Activated CD8-positive, alpha-beta memory T cell treated with anti-CD3 and anti-CD28 coated beads, Interleukin-2, amount 50 U/mL, for 1 hour (primary cell): ENCODE results near the gene PROSER2.
"Not testable (repeated sequence)": the region's sequence is repeated elsewhere in the genome, so short reads cannot be mapped to it uniquely, and the experiment has no call there.

Source experiments
- DNase-seq: peaks from one replicate; pipeline ENCODE4 v3.0.0-alpha.2; 2020; ENCODE audit errors: extremely low read depth

The PROSER2 gene

GRCh38 chr10:11885437-11886137 lies 62.4 kb downstream of the PROSER2 start:
- no peak for DNase-seq

- DNase-seq, result no peak
Measured at GRCh38 chr10:11886138-11886474, 63.0 kb downstream of the PROSER2 start.

DNA sequence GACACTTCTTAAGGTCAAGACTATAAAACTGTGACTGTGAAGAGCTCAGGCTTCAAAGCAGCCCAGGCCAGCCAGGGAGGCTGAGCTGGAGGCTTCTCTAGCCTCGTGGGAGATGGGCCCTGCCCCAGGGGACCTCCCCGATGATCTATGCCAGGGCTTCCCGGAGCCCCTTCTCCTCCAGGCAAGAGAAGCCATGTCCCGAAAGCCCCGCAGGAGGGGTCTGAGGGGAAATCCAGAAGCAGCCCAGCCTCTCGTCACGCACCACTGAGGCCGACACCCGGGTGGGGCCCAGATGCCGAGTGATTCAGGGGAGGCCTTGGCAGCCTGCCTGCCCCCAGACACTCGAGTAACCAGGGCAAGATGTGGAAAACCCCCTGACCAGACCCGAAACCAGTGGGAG lies 63.7 kb downstream of the PROSER2 start:
- DNase-seq, result no peak

DNA sequence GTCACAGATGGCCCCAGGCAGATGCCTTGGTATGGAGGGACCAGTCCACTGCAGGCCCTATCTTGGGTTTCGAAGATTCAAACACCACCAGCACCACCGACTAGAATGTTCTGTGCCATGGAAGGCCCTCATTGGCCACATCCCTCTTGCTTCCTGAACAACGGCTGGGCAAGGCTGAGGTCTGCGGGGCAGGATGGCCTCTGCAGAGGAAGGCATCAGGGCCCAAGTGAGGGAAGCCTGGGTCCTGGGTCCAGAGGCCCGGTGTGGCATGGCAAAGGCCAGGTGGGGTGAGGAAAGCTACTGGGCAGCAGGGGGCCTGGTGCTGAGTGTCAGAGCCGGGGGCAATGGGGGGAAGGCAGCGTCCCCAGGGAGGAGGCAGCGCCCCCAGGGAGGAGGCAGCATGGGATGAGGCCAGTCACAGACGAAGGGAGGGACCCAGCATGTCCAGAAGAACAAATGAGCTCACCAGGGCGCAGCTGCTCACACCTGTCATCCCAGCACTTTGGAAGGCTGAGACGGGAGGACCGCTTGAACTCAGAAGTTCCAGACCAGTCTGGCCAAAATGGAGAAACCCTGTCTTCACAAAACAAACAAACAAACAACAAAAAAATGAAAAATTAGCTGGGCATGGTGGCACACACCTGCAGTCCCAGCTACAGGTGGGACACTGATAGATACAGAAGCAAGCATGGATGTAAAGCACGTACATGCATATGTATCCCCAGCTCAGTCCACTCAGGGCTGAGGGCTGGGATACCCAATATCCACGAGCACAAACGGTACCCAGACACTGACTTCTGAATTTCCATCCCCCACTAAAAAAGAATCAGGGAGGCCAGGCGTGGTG lies 64.4 kb downstream of the PROSER2 start:
- DNase-seq, result no peak

DNA sequence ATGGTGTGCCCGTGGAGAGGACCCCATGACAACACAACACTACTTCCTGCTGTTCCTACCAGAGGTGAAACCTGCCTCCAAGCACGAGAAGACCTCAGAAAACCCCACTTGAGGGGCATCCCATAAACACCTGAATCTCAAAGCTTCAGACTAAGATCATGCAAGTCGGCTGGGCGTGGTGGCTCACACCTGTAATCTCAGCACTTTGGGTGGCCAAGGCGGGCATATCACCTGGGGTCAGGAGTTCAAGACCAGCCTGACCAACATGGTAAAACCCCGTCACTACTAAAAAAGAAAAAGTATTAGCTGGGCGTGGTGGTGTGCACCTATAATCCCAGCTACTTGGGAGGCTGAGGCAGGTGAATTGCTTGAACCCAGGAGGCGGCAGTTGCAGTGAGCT lies 66.1 kb downstream of the PROSER2 start:
- not testable (repeated sequence) for DNase-seq

DNA sequence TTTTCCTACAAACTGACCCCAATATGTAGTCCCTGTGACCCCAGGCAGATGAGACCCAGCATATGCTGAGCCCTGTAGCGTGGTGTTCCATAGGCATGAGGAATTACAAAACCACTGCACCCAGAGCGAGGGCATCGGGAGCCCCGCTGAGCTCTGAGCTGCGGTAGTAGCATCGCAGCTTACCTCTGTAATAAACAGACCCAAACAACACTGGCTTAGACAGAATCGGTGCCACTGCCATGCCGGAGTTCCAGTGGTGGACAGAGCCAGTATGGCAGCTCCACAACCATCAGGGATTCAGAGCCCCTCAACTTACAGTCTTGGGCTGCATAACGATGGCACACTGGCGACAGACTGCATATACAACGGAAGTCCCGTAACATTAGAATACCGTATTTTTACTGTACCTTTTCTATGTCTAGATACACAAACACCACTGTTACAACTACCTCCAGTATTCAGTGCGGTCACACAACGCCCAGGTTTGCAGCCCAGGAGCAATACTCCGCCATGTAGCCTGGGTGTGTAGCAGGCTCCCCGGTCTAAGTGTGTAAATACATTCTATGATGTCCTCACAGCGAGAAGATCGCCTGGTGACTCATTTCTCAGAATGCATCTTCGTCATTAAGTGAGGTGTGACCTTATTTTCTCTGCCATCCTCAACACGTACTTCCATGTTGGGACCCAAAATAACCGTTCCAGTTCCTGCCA lies 68.8 kb downstream of the PROSER2 start:
- DNase-seq, result no peak

DNA sequence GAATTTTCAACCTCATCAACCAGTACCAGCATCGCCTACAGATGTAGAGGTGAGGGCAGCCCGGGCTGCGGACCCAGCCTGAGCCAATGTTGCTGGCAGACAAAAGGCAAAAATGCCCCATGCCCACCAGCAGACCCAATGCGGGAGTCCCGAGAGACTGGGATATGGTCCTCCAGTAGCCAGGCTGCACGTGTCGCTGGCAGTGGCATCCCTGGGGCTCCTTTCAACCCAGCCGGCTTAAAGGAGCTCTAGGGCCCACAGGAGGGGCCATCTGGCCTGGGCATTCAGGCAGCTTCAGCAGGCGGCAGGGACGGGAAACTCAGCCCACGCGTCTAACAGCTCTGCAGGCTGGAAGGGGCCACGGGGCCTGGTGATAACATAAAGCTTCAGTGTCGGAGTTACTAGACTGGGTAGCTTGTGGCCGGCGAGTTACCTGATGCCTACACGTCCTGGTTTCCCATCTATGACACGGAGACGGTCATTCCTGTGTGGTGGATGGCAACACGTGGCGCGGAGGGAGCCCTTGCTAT lies 70.7 kb downstream of the PROSER2 start:
- no peak for DNase-seq

DNA sequence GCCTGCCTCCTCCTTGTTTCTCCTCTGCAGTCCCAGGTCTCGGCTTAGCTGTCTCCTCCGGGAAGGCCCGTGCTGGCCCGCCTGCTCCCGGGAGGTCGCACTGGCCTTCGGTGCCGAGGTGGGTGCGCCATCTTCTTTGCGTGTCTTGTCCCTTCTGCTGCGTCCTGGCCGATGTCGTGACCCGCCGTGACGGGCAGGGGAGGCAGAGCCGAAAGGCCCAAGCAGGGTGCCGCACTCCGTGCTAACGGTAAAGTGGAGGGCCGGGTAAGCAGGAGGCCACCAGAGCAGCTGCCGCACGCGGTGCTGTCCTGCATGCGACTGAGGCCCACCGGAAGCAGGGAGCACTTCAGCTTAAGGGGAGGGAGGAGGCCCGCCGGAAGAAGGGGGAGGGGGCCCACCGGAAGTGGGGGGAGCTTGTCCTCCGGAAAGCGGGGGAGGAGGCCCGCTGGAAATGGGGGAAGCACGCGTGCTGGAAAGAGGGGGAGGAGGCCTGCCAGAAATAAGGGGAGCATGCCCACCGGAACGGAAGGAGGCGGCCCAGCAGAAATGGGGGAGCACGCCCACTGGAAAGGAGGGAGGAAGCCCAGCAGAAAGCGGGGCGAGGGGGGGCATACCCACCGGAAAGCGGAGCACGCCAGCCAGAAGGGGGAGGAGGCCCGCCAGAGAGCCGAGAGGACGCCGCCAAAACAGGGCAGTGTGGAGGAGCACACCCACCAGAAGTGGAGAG lies 71.4 kb downstream of the PROSER2 start:
- DNase-seq, result no peak

GRCh38 chr10:11895108-11895466 lies 71.9 kb downstream of the PROSER2 start:
- DNase-seq, result no peak

GRCh38 chr10:11895598-11895997 lies 72.4 kb downstream of the PROSER2 start:
- DNase-seq, result no peak

- DNase-seq, result no peak
Measured at GRCh38 chr10:11896549-11897200, 73.5 kb downstream of the PROSER2 start.

- no peak for DNase-seq
Measured at GRCh38 chr10:11898033-11898371, 74.8 kb downstream of the PROSER2 start.

DNA sequence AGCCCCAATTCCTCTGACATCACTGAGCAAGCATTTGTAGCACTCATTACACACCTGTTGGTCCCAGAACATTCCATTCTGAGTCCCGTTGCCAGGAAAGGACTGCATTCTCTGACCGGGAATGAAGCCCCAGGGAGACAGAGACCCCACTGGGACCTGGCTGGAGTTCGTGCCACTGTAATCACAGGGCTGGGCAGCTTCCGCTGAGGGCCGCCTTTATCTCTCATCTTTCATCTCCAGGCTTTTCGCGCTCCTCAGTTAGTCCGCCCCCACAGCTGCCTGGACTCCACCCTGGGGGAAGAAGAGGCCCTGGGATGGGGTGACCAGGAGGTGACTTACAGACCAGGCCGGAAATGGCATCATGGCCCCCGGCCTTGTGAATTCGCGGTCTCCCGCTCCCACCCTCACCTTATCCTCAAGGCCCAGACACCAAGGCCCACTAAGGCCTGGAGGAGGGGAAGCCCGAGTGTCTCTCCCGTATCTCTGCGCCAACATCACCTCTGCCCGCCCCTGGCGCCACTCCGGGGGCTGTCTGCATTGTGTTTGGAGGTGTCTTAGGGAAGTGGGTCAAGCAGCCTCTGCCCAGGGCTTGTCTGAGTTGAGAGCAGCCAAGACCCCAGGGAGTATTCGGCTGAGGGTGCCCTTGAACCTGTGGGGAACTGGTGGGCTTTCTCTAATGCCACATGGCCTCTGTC lies 75.4 kb downstream of the PROSER2 start:
- no peak for DNase-seq

DNA sequence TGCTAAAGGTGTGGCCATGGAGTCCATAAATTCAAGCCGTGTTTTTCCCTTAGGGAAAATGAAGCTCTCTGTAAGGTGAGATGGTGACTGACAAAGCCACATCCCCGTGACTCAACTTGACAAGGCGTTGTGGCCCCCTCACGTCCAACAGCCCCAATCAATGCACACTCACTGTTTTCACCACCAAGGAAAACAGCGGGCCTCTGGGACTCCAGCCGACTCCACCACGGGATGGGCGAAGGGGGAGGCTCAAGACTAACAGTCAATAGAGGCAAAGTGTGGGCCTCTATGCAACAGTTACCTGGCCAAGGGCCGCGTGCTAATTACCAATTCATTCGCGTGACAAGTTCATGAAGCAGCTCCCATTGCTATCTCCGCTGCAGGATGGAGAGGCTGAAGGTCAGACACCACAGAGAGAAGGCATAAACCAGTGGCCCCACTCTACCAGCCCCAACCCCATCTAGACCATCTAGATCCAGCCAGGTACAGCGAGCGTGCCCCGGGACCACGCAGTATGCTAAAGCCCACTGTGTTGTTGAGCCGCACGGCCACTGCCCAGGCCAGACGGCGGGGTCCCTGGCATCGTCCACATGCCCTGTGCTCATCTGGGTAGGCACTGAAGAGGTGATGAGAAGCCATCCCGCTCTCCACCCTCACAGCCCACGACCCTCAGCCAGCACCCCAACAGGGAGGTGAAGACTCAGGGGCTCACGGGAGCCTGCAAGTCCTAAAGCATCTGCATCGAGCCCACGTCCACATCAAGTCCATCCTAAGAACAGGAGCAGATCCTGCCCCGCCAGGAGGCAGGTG lies 76.1 kb downstream of the PROSER2 start:
- no peak for DNase-seq

DNA sequence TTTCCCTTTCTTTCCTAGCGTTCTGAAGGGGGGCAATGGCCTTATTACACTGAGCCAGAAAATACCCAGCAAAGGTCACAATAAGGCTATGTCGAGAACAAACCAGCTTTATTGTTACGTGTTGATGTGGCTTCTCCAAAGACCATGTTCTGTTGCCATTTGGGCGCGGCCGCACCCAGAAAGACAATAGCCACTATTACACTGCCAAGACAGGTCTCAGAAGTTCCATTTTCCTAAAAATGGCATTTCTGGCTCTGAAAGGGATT lies 77.8 kb downstream of the PROSER2 start:
- DNase-seq, result no peak

- no peak for DNase-seq
Measured at GRCh38 chr10:11901454-11901832, 78.3 kb downstream of the PROSER2 start.

GRCh38 chr10:11901833-11902475 lies 78.8 kb downstream of the PROSER2 start:
- no peak for DNase-seq

DNA sequence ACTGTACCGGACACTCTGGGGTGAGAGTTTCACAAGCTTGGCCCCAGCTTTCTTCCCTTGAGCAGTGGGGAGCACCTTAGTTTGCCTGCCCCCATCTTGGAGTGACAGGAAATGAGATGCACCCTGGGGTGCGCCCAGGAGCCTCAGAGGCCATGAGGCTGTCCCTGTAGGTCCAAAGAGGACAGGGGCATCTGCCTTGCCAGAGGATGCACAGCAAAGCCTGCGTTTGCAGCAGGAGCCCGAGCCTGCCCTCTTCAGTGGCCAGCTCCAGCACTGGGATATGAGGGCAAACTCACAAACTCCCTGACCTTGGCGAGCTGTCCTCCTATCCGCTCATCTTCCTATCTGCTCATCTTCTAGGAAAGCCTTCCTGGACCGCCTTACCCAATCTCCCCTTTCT lies 79.5 kb downstream of the PROSER2 start:
- DNase-seq, result no peak

- DNase-seq, result no peak
Measured at GRCh38 chr10:11906714-11907113, 83.6 kb downstream of the PROSER2 start.

DNA sequence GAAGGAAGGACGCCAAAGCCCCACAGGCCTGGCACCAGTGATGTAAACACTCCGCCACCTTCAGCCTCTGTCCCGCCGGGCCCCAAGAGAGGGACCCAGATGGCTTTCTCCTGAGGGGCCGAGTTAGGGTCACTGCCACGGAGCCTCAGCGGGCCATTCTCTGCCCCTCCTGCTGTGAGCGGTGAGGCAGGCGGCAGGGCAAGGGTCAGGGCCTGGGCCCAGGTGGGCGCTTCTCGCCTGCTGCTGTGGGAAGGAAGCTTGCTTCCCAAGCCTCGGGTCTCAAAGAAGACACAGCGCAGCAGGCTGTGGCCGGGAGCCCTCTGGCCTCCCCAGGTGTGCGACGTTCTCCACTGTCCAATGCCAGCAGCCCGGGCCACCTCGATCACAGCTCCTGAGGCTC lies 84.8 kb downstream of the PROSER2 start:
- DNase-seq, result no peak
